Peyer's patch (tissue), 4 donors: ENCODE data around the gene TRAPPC12. TPM values are rescaled to one million over a fixed set of nuclear protein-coding genes. Genes with fewer than 3 reads are reported as not detected.

ENCODE experiments used
- DNase-seq, 3 donors: peaks; one replicate each; pipeline ENCODE4 v3.0.0-alpha.2; 2017 to 2019
- H3K27ac ChIP-seq, 4 donors: fragments of 200-600 bp; sonication (generic); one replicate each; pipeline ENCODE4 v1.5.1; 2016 to 2019
- H3K27me3 ChIP-seq, 2 donors: fragments of 200-600 bp; sonication (generic); one replicate each; pipeline ENCODE4 v1.5.1; 2019
- H3K36me3 ChIP-seq, 3 donors: fragments of 200-600 bp; sonication (generic); one replicate each; pipeline ENCODE4 v1.5.1; 2016 to 2019
- H3K4me1 ChIP-seq, 4 donors: fragments of 200-600 bp; sonication (generic); one replicate each; pipeline ENCODE4 v1.5.1; 2016 to 2019
- H3K4me3 ChIP-seq, 4 donors: fragments of 200-600 bp; sonication (generic); 1 replicate in 3 of 4; 2 replicates in 1 of 4; pipeline ENCODE4 v1.5.1; 2016 to 2019; ENCODE audit warnings: mild to moderate bottlenecking in 1 of 4
- H3K9me3 ChIP-seq, 4 donors: fragments of 200-600 bp; sonication (generic); one replicate each; pipeline ENCODE4 v1.5.1; 2016 to 2019; ENCODE audit warnings: mild to moderate bottlenecking in 1 of 4
- POLR2A ChIP-seq, 2 donors: fragments of 450-650 bp; IDR thresholded peaks; one replicate each; pipeline ENCODE4 v1.5.1; 2017; ENCODE audit warnings: antibody characterized with exemption in 2 of 2, mild to moderate bottlenecking in 2 of 2, moderate library complexity in 2 of 2
- total RNA-seq, 4 donors: library from RNA; depleted of rRNA; stranded (reverse); fragments of >200 nt; gene quantifications; one replicate each; pipeline ENCODE4 v1.1.0, GENCODE V29; 2016
- TF ChIP-seq, protein P1 (sequence below), 6 experiments: fragments of 450-650 bp in 4 of 6; fragments of 200-600 bp in 2 of 6; sonication (generic) in 1 of 6; IDR thresholded peaks; one replicate each; pipeline ENCODE4 v1.5.1; 2017 to 2019; ENCODE audit warnings: antibody characterized with exemption in 6 of 6, mild to moderate bottlenecking in 3 of 6, moderate library complexity in 1 of 6

TRAPPC12 gene
- total RNA-seq, 4 donors from 2014 or later: 122 to 191 (median 158) TPM

DNA sequence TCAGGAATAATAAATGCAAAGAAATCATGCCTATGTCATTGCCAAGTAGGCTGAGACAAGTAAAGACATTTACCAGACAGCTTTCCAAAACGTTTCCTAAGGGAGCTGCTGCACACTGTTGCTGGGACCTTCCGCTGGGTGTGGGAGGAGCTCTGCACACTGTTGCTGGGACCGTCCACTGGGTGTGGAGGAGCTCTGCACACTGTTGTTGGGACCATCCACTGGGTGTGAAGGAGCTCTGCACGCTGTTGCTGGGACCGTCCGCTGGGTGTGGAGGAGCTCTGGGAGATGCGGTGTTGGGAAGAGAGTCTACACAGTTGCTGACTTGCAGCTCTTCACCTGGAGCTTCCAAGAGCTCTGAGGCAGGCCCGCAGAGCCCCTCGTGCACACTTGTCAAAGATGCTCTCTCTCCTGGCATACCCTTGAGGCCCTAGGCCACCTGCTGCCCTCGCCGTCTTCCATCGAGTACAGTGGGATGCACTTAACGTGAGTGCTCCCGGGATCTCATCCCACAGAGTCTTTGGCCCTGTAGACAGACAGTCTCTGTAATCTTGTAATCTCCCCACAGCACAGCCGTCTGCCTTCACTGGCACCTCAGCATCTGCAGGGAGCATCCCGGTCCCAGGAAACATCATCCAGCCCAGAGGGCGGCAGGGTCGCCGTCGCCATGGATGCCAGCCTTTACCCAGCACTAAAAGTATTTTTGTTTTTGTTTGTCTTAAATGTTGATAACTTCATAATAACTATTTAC lies 51.4 kb downstream of the TRAPPC12 start:
- Histone ChIP-seq H3K27me3 (no peaks in the 10 kb centered on the region), H3K4me1 (peaks cover 0 to 6% (median 0%) of the 10 kb centered on the region in 4 donors), H3K9me3 (no peaks in the 10 kb centered on the region), H3K27ac (no peak overlapping the region), H3K36me3 (peaks cover 0 to 49% (median 0%) of the 10 kb centered on the region in 3 donors), H3K4me3 (no peak overlapping the region)
- no peak for DNase-seq
- TF ChIP-seq, protein P1, sequence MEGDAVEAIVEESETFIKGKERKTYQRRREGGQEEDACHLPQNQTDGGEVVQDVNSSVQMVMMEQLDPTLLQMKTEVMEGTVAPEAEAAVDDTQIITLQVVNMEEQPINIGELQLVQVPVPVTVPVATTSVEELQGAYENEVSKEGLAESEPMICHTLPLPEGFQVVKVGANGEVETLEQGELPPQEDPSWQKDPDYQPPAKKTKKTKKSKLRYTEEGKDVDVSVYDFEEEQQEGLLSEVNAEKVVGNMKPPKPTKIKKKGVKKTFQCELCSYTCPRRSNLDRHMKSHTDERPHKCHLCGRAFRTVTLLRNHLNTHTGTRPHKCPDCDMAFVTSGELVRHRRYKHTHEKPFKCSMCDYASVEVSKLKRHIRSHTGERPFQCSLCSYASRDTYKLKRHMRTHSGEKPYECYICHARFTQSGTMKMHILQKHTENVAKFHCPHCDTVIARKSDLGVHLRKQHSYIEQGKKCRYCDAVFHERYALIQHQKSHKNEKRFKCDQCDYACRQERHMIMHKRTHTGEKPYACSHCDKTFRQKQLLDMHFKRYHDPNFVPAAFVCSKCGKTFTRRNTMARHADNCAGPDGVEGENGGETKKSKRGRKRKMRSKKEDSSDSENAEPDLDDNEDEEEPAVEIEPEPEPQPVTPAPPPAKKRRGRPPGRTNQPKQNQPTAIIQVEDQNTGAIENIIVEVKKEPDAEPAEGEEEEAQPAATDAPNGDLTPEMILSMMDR (IDR thresholded peaks at IDR 0.05): no peak
- no peak for TF ChIP-seq POLR2A (IDR thresholded peaks at IDR 0.05)

DNA sequence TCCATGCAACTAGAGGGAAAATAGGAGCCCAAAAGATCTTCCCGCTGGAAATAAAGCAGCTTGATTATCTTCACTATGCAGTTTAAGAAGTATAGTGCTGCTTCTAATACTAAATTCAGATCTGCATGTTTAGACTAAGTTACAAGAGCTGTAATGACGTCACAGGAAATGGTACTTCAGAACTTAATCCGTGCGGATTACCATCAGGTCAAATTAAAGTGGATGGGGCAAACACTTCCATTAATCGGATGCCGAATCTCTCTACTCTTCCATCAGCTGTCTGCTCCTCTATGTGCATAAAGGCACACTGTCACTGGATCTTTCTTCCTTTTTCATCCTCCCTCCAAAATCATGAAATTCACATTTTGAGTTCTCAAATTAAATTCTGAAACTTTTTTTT lies 52.6 kb downstream of the TRAPPC12 start:
- TF ChIP-seq POLR2A (IDR thresholded peaks at IDR 0.05): no peak
- TF ChIP-seq, protein P1 (IDR thresholded peaks at IDR 0.05): no peak
- Histone ChIP-seq H3K27me3 (no peaks in the 10 kb centered on the region), H3K36me3 (peaks cover 0 to 41% (median 0%) of the 10 kb centered on the region in 3 donors)

DNA sequence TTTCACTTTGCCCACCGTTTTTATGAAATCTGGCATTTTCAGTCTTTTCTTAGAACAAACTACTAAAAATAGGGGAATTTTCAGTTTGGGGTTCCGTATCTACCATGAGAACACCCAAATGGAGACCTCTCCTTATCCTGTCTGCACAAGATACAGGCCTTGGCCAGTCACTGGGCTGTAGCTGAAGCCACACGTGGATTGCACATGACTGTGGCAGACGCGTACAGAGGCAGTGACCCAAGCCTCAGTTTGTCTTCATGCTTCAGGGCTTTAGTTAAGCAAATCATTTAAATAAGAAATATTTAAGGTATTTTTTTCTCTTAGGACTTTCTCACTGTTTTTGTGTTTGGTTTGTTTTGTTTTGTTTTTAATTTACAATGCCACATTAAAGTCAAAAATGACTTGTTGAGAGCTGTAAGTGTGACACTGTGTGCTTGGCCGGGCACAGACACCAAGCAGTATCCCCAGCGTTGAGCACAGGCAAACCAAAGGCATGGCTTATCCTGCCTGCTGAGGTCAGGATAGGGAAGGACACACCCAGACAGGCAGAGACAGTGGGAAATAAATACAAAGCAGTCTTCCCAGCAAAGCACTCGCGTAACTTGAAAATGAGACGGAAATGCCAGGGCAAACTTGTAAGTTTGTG lies 53.3 kb downstream of the TRAPPC12 start:
- DNase-seq: no peak
- H3K4me1 ChIP-seq: peaks cover 0 to 6% (median 0%) of the 10 kb centered on the region in 4 donors
- H3K4me3 ChIP-seq: no peak overlapping the region
- H3K36me3 ChIP-seq: peaks cover 0 to 34% (median 0%) of the 10 kb centered on the region in 3 donors
- no peak overlapping the region for H3K27ac ChIP-seq
- no peak for TF ChIP-seq POLR2A (IDR thresholded peaks at IDR 0.05)
- TF ChIP-seq, protein P1 (IDR thresholded peaks at IDR 0.05): no peak
- no peaks in the 10 kb centered on the region for H3K27me3 ChIP-seq
- no peaks in the 10 kb centered on the region for H3K9me3 ChIP-seq

More for the DNA sequence above, 52.6 kb downstream of the TRAPPC12 start:
- no peak overlapping the region for H3K4me3 ChIP-seq
- peaks cover 0 to 6% (median 0%) of the 10 kb centered on the region in 4 donors for H3K4me1 ChIP-seq
- no peaks in the 10 kb centered on the region for H3K9me3 ChIP-seq
- DNase-seq: no peak
- H3K27ac ChIP-seq: no peak overlapping the region

DNA sequence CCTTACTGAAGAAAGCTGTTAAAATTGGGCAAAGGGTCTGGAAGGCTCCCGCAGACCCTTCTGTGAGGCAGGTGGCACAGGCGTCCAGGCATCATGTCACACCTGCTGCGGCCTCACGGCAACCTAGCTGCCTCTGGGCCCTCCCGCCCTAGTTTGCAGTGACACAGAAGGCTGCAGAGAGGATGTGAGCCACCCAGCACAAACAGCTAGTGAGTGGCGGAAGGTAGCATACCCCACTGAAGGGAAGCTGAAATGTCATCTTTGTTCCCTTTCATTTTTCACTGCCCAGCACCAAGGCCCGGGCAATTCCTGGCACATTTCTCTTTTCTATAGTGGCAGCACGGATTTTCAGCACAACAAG lies 53.8 kb downstream of the TRAPPC12 start:
- DNase-seq: no peak
- TF ChIP-seq, protein P1 (IDR thresholded peaks at IDR 0.05): no peak
- TF ChIP-seq POLR2A (IDR thresholded peaks at IDR 0.05): no peak
- peaks cover 0 to 6% (median 0%) of the 10 kb centered on the region in 4 donors for H3K4me1 ChIP-seq
- H3K36me3 ChIP-seq: peaks cover 0 to 30% (median 0%) of the 10 kb centered on the region in 3 donors
- H3K27ac ChIP-seq: no peak overlapping the region
- H3K4me3 ChIP-seq: no peak overlapping the region
- no peaks in the 10 kb centered on the region for H3K27me3 ChIP-seq
- H3K9me3 ChIP-seq: no peaks in the 10 kb centered on the region

DNA sequence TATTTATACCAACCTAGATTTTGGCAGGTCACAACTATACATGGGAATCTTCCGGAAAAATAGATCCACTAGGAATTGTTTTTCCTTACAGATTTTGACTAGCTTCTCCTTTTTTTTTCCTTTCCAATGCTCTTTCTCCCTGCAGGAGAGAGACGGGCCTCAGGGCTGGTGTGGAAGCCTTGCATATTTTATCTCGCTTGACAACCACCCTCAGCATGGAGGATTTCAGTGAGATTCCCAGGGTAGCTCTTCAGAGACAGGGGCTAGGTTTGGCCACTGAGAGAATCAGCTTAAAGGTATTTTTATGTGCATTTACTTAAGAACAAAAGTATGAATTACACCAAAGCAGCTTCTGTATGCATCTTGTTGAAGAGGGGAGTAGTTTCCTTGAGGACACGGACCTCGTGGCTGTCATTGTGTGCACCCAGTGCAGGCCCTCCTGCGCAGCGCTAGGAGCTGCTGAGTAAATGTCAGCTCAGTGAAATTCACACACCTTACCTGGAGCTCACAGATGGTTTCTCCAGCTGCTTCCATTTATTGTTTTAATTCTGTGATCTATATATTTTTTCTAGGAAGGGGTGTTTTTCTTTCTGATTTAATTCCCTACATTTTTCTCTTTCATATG lies 54.4 kb downstream of the TRAPPC12 start:
- no peak for DNase-seq
- no peak for TF ChIP-seq POLR2A (IDR thresholded peaks at IDR 0.05)
- TF ChIP-seq, protein P1 (IDR thresholded peaks at IDR 0.05): no peak
- H3K27ac ChIP-seq: no peak overlapping the region
- no peaks in the 10 kb centered on the region for H3K27me3 ChIP-seq
- peaks cover 0 to 27% (median 0%) of the 10 kb centered on the region in 3 donors for H3K36me3 ChIP-seq
- peaks cover 0 to 6% (median 0%) of the 10 kb centered on the region in 4 donors for H3K4me1 ChIP-seq
- no peaks in the 10 kb centered on the region for H3K9me3 ChIP-seq
- no peak overlapping the region for H3K4me3 ChIP-seq
